ENCODE results near the gene SDSL. TPM values are rescaled to one million over a fixed set of nuclear protein-coding genes. Genes with fewer than 3 reads are reported as not detected.

SDSL gene
- total RNA-seq, 1 experiment from 2014 or later: 41.7 TPM

- DNase-seq (ENCODE audit: low read depth): peak; percentile 74
Measured at GRCh38 chr12:113479590-113480335, 57.6 kb downstream of the SDSL start.

DNA sequence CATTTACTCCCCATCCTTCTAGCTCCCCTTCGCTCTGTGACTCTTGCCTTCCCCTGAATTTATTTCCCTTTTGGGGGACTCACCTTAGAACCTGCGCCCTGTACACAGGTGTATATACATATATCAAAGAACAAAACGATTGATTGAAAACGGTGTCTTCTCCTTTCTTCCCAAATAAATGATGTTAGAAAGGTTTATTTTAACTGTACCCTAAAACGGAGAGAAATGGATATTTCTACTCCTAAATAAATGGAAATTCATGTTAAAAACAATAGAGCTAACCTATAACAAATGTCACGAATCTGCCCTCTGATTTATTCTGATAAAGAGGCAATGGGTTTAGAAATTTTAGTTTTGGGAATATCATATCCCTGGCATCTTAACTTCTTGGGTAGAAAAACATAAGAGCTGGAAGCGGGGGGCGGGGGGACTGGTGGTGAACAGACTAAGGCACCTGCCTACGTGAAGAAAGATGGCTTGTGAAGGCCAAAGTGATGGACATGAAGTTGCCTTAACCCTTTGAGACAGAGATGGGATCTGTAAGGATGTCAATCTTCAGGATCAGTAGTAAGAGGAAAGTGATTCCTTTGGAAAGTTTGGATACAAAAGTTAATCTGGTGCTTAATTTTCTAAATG, 58.3 kb downstream of the SDSL start:
- no peak for DNase-seq (ENCODE audit: low read depth)

- DNase-seq (ENCODE audit: low read depth): no peak
Measured at GRCh38 chr12:113482334-113482733, 60.2 kb downstream of the SDSL start.

GRCh38 chr12:113485330-113485729, 63.1 kb downstream of the SDSL start:
- DNase-seq (ENCODE audit: low read depth): no peak

GRCh38 chr12:113486722-113487121, 64.5 kb downstream of the SDSL start:
- no peak for DNase-seq (ENCODE audit: low read depth)

Other genes with a start within 250 kb of the SDSL start
- 60.1 and 78.5 TPM in 2 replicates for gene DDX54, start 236.9 kb upstream of the SDSL start, total RNA-seq (2014; rRNA removed; shearing (Covaris generic))
- 26.0 and 31.8 TPM in 2 replicates for gene RITA1, start 236.7 kb upstream of the SDSL start, total RNA-seq (2014; rRNA removed; shearing (Covaris generic))
- gene TPCN1, start 200.9 kb upstream of the SDSL start, total RNA-seq (2014; rRNA removed; shearing (Covaris generic)): 8.5 and 10.4 TPM in 2 replicates
- gene SLC8B1, start 87.3 kb upstream of the SDSL start, total RNA-seq (2014; rRNA removed; shearing (Covaris generic)): 13.4 and 16.4 TPM in 2 replicates
- gene PLBD2, start 63.8 kb upstream of the SDSL start, total RNA-seq (2014; rRNA removed; shearing (Covaris generic)): 6.1 and 22.2 TPM in 2 replicates
- not detected in 2 replicates for gene SDS, start 18.5 kb upstream of the SDSL start, total RNA-seq (2014; rRNA removed; shearing (Covaris generic))
- gene LHX5, start 49.5 kb downstream of the SDSL start, total RNA-seq (2014; rRNA removed; shearing (Covaris generic)): 0.09 and 0.46 TPM in 2 replicates

Data from Daoy (cell line).